HEK293 (cell line): Measurements from ENCODE around the gene EMILIN1.

ENCODE experiments used
- CTCF ChIA-PET: fragments of 350-600 bp; formaldehyde crosslinking; extraction: SDS; loops from one replicate; lab custom pipeline; 2021; ENCODE audit warnings: antibody characterized with exemption; lab: Yijun Ruan, JAX
- POLR2A ChIA-PET: fragments of 300-600 bp; formaldehyde crosslinking; extraction: SDS; loops from one replicate; lab custom pipeline; 2020; ENCODE audit warnings: antibody characterized with exemption, inconsistent platforms; lab: Yijun Ruan, JAX
- H3K27ac ChIP-seq: fragments of 200-500 bp; sonication (Bioruptor generic); 2 replicates; pipeline ENCODE4 v1.5.1; 2014; ENCODE audit warnings: low read depth, low read length, control low read depth, inconsistent platforms; ENCODE audit errors: extremely low read depth
- H3K36me3 ChIP-seq, 2 experiments: fragments of 200-500 bp in 1 of 2; sonication (Bioruptor generic) in 1 of 2; 1 replicate in 1 of 2; 2 replicates in 1 of 2; pipeline ENCODE4 v1.5.1; 2014 to 2017; ENCODE audit warnings: inconsistent platforms in 2 of 2, low read length in 2 of 2; ENCODE audit not compliant: control insufficient read depth in 2 of 2, insufficient read depth in 1 of 2
- H3K4me1 ChIP-seq: fragments of 200-500 bp; sonication (Bioruptor generic); 2 replicates; pipeline ENCODE4 v1.5.1; 2014; ENCODE audit warnings: mild to moderate bottlenecking, low read length, inconsistent platforms; ENCODE audit not compliant: control insufficient read depth, insufficient read depth
- H3K4me3 ChIP-seq: 2 replicates; pipeline ENCODE4 v1.5.1; 2011; ENCODE audit warnings: low read depth, mild to moderate bottlenecking, control low read depth, low read length, moderate library complexity
- H3K9me3 ChIP-seq: fragments of 200-500 bp; sonication (Bioruptor generic); 2 replicates; pipeline ENCODE4 v1.5.1; 2014; ENCODE audit warnings: low read depth, low read length, inconsistent platforms; ENCODE audit not compliant: control insufficient read depth, insufficient read depth
- MZF1 ChIP-seq: fragments of 450-650 bp; formaldehyde crosslinking; IDR thresholded peaks from 2 replicates; pipeline ENCODE4 v1.5.1; 2017; ENCODE audit warnings: missing biosample characterization, missing genetic modification characterization, borderline replicate concordance
- SP7 ChIP-seq: fragments of 450-650 bp; formaldehyde crosslinking; IDR thresholded peaks from 2 replicates; pipeline ENCODE4 v1.5.1; 2016; ENCODE audit warnings: missing biosample characterization, missing genetic modification characterization
- ZNF114 ChIP-seq: fragments of 450-650 bp; formaldehyde crosslinking; IDR thresholded peaks from 2 replicates; pipeline ENCODE4 v1.5.0; 2017; ENCODE audit warnings: missing biosample characterization, missing genetic modification characterization
- ZNF248 ChIP-seq: fragments of 450-650 bp; formaldehyde crosslinking; IDR thresholded peaks from 2 replicates; pipeline ENCODE4 v1.5.1; 2017; ENCODE audit warnings: missing biosample characterization, missing genetic modification characterization
- ZNF510 ChIP-seq: fragments of 450-650 bp; formaldehyde crosslinking; IDR thresholded peaks from 2 replicates; pipeline ENCODE4 v1.5.1; 2018; ENCODE audit warnings: mild to moderate bottlenecking, missing genetic modification characterization, missing biosample characterization; ENCODE audit not compliant: insufficient replicate concordance
- ZNF830 ChIP-seq: fragments of 450-650 bp; IDR thresholded peaks from 2 replicates; pipeline ENCODE4 v1.5.0; 2018; ENCODE audit warnings: missing biosample characterization, missing genetic modification characterization, low read depth, mild to moderate bottlenecking, moderate library complexity
- TF ChIP-seq, protein P1 (sequence below): fragments of 450-650 bp; formaldehyde crosslinking; IDR thresholded peaks from 2 replicates; pipeline ENCODE4 v1.5.1; 2016; ENCODE audit warnings: missing biosample characterization, missing genetic modification characterization, borderline replicate concordance
- TF ChIP-seq, protein P2 (sequence below): fragments of 450-650 bp; formaldehyde crosslinking; IDR thresholded peaks from 2 replicates; pipeline ENCODE4 v1.5.1; 2016; ENCODE audit warnings: missing biosample characterization, missing genetic modification characterization, borderline replicate concordance
- TF ChIP-seq, protein P3 (sequence below): fragments of 450-650 bp; formaldehyde crosslinking; IDR thresholded peaks from 2 replicates; pipeline ENCODE4 v1.5.1; 2016; ENCODE audit warnings: missing biosample characterization, missing genetic modification characterization
- TF ChIP-seq, protein P4 (sequence below): fragments of 450-650 bp; formaldehyde crosslinking; IDR thresholded peaks from 2 replicates; pipeline ENCODE4 v1.5.1; 2017; ENCODE audit warnings: missing biosample characterization, missing genetic modification characterization
- TF ChIP-seq, protein P5 (sequence below): fragments of 450-650 bp; formaldehyde crosslinking; IDR thresholded peaks from 2 replicates; pipeline ENCODE4 v1.5.1; 2017; ENCODE audit warnings: missing biosample characterization, missing genetic modification characterization

The EMILIN1 gene

DNA sequence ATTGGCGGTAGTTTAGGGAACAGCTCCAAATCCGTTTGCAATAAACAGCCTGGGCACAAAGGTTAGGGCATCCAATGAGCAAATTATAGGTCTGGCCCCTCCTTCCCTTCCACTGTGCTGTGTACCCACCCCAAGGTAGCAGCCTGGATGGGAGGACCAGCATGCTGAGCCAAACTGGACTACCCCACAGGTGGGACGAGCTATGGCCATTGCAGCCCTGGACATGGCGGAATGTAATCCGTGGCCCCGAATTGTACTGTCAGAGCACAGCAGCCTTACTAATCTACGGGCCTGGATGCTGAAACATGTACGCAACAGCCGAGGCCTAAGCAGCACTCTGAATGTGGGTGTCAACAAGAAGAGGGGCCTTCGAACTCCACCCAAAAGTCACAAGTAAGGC, 20.2 kb upstream of the EMILIN1 start:
- H3K9me3 ChIP-seq = no peaks in the 10 kb centered on the region
- H3K36me3 ChIP-seq = peaks cover 17 to 86% of the 10 kb centered on the region in 2 experiments
- no peak overlapping the region for H3K4me3 ChIP-seq
- TF ChIP-seq ZNF248 (tag by site-specific recombination) (no peak), ZNF830 (tag by site-specific recombination) (no peak), ZNF114 (tag by site-specific recombination) (no peak), SP7 (tag by site-specific recombination) (no peak)
- TF ChIP-seq, protein P1, sequence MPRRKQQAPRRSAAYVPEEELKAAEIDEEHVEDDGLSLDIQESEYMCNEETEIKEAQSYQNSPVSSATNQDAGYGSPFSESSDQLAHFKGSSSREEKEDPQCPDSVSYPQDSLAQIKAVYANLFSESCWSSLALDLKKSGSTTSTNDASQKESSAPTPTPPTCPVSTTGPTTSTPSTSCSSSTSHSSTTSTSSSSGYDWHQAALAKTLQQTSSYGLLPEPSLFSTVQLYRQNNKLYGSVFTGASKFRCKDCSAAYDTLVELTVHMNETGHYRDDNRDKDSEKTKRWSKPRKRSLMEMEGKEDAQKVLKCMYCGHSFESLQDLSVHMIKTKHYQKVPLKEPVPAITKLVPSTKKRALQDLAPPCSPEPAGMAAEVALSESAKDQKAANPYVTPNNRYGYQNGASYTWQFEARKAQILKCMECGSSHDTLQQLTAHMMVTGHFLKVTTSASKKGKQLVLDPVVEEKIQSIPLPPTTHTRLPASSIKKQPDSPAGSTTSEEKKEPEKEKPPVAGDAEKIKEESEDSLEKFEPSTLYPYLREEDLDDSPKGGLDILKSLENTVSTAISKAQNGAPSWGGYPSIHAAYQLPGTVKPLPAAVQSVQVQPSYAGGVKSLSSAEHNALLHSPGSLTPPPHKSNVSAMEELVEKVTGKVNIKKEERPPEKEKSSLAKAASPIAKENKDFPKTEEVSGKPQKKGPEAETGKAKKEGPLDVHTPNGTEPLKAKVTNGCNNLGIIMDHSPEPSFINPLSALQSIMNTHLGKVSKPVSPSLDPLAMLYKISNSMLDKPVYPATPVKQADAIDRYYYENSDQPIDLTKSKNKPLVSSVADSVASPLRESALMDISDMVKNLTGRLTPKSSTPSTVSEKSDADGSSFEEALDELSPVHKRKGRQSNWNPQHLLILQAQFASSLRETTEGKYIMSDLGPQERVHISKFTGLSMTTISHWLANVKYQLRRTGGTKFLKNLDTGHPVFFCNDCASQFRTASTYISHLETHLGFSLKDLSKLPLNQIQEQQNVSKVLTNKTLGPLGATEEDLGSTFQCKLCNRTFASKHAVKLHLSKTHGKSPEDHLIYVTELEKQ (tag by site-specific recombination) = no peak
- TF ChIP-seq, protein P2, sequence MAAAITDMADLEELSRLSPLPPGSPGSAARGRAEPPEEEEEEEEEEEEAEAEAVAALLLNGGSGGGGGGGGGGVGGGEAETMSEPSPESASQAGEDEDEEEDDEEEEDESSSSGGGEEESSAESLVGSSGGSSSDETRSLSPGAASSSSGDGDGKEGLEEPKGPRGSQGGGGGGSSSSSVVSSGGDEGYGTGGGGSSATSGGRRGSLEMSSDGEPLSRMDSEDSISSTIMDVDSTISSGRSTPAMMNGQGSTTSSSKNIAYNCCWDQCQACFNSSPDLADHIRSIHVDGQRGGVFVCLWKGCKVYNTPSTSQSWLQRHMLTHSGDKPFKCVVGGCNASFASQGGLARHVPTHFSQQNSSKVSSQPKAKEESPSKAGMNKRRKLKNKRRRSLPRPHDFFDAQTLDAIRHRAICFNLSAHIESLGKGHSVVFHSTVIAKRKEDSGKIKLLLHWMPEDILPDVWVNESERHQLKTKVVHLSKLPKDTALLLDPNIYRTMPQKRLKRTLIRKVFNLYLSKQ = no peak
- TF ChIP-seq, protein P3, sequence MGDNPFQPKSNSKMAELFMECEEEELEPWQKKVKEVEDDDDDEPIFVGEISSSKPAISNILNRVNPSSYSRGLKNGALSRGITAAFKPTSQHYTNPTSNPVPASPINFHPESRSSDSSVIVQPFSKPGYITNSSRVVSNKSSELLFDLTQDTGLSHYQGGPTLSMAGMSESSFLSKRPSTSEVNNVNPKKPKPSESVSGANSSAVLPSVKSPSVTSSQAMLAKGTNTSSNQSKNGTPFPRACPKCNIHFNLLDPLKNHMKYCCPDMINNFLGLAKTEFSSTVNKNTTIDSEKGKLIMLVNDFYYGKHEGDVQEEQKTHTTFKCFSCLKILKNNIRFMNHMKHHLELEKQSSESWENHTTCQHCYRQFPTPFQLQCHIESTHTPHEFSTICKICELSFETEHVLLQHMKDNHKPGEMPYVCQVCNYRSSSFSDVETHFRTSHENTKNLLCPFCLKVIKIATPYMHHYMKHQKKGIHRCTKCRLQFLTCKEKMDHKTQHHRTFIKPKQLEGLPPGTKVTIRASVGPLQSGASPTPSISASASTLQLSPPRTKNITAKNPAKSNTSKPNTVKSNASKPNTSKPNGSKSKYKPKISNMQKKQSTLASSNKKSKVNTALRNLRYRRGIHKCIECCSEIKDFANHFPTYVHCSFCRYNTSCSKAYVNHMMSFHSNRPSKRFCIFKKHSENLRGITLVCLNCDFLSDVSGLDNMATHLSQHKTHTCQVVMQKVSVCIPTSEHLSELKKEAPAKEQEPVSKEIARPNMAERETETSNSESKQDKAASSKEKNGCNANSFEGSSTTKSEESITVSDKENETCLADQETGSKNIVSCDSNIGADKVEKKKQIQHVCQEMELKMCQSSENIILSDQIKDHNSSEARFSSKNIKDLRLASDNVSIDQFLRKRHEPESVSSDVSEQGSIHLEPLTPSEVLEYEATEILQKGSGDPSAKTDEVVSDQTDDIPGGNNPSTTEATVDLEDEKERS (tag by site-specific recombination) = no peak
- TF ChIP-seq, protein P4, sequence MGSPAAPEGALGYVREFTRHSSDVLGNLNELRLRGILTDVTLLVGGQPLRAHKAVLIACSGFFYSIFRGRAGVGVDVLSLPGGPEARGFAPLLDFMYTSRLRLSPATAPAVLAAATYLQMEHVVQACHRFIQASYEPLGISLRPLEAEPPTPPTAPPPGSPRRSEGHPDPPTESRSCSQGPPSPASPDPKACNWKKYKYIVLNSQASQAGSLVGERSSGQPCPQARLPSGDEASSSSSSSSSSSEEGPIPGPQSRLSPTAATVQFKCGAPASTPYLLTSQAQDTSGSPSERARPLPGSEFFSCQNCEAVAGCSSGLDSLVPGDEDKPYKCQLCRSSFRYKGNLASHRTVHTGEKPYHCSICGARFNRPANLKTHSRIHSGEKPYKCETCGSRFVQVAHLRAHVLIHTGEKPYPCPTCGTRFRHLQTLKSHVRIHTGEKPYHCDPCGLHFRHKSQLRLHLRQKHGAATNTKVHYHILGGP (tag by site-specific recombination) = no peak
- TF ChIP-seq, protein P5, sequence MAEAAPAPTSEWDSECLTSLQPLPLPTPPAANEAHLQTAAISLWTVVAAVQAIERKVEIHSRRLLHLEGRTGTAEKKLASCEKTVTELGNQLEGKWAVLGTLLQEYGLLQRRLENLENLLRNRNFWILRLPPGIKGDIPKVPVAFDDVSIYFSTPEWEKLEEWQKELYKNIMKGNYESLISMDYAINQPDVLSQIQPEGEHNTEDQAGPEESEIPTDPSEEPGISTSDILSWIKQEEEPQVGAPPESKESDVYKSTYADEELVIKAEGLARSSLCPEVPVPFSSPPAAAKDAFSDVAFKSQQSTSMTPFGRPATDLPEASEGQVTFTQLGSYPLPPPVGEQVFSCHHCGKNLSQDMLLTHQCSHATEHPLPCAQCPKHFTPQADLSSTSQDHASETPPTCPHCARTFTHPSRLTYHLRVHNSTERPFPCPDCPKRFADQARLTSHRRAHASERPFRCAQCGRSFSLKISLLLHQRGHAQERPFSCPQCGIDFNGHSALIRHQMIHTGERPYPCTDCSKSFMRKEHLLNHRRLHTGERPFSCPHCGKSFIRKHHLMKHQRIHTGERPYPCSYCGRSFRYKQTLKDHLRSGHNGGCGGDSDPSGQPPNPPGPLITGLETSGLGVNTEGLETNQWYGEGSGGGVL (tag by site-specific recombination) = no peak
- H3K27ac ChIP-seq = no peak overlapping the region; the same call in 1 of the 2 replicates
- no peaks in the 10 kb centered on the region for H3K4me1 ChIP-seq
- ChIA-PET POLR2A (interaction anchor here (1.4 to 2.7 kb wide), 2 partner anchors 10 to 17 kb away, joined by 3 to 14 read pairs; no protein-coding TSS in a partner anchor), CTCF (interaction anchor here (1.0 kb wide), 1 partner anchor 13 kb away, joined by 3 read pairs; the partner anchor contains the start of gene OST4)

DNA sequence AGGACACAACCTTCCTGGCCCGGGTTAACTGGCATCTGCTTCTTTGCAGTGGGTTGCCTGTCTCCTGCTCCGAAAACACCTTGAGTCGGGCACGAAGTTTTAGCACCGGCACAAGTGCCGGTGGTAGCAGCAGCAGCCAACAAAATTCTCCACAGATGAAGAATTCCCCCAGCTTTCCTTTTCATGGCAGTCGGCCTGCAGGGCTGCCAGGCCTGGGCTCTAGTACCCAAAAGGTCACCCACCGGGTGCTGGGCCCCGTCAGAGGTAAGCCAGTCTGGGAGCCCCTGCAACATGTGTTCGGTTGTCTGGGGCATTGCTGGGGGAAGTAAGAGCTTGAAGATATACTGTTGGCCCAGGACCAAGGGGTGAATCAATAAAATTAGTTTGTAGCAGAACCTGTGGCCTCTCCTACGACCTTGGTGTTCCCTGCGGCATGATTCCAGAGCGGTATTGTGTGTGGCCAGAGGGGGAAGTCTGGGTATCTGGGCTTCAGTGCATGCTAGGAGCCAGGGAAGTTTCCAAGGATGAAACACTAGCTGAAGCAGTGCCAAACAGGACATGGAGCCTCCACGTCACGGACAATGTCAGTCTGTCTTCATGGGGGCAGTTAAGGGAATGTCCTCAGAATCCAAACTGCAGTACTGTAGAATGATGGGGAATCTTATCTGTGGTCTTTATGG, 19.1 kb upstream of the EMILIN1 start:
- CTCF ChIA-PET = interaction anchor here (1.3 kb wide), 1 partner anchor 206 kb away, joined by 5 read pairs; no protein-coding TSS in a partner anchor
- Histone ChIP-seq H3K9me3 (no peaks in the 10 kb centered on the region), H3K4me1 (no peaks in the 10 kb centered on the region), H3K27ac (no peak overlapping the region)
- POLR2A ChIA-PET = interaction anchor here (0.6 to 3.6 kb wide), 4 partner anchors 8 to 12 kb away, joined by 3 to 22 read pairs (median 8); partner anchors contain the start of genes AGBL5 and OST4
- TF ChIP-seq ZNF510 (no peak), MZF1 (tag by site-specific recombination) (no peak)
- TF ChIP-seq, all 188 proteins: peak for 0
- no peak overlapping the region for H3K4me3 ChIP-seq
- peaks cover 14 to 84% of the 10 kb centered on the region in 2 experiments for H3K36me3 ChIP-seq
